Gastroesophageal sphincter (tissue), 4 donors: Measurements from ENCODE around the gene UPP1. TPM values are rescaled to one million over a fixed set of nuclear protein-coding genes. Genes with fewer than 3 reads are reported as not detected.

Source experiments
- ATAC-seq: fragments of 150-250 bp; one replicate; pipeline ENCODE4 v1.9.1; 2016; ENCODE audit warnings: mild to moderate bottlenecking, moderate library complexity
- H3K27ac ChIP-seq, 4 donors: fragments of 200-600 bp; sonication (generic) in 3 of 4; 1 replicate in 3 of 4; 2 replicates in 1 of 4; pipeline ENCODE4 v1.5.1; 2016 to 2019
- H3K27me3 ChIP-seq: fragments of 200-600 bp; sonication (generic); one replicate; pipeline ENCODE4 v1.5.1; 2019
- H3K36me3 ChIP-seq, 2 donors: fragments of 200-600 bp; sonication (generic); one replicate each; pipeline ENCODE4 v1.5.1; 2019; ENCODE audit warnings: control low read depth in 1 of 2
- H3K4me1 ChIP-seq, 3 donors: fragments of 200-600 bp; sonication (generic); 1 replicate in 2 of 3; 2 replicates in 1 of 3; pipeline ENCODE4 v1.5.1; 2016 to 2019; ENCODE audit warnings: control low read depth in 2 of 3
- H3K4me3 ChIP-seq, 2 donors: fragments of 200-600 bp; sonication (generic); one replicate each; pipeline ENCODE4 v1.5.1; 2019; ENCODE audit warnings: mild to moderate bottlenecking in 1 of 2, moderate library complexity in 1 of 2
- H3K9me3 ChIP-seq, 3 donors: fragments of 200-600 bp; sonication (generic); one replicate each; pipeline ENCODE4 v1.5.1; 2017 to 2019; ENCODE audit warnings: control low read depth in 2 of 3
- CTCF ChIP-seq, 4 experiments: fragments of 200-600 bp in 2 of 4; fragments of 450-650 bp in 2 of 4; sonication (generic) in 1 of 4; IDR thresholded peaks; one replicate each; pipeline ENCODE4 v1.5.1; 2017 to 2019; ENCODE audit warnings: antibody characterized with exemption in 4 of 4, mild to moderate bottlenecking in 2 of 4, moderate library complexity in 2 of 4
- EP300 ChIP-seq: sonication (generic); formaldehyde crosslinking; IDR thresholded peaks from one replicate; pipeline ENCODE4 v1.6.1; 2017; ENCODE audit warnings: antibody characterized with exemption, mild to moderate bottlenecking
- POLR2A ChIP-seq, 2 donors: fragments of 450-650 bp; IDR thresholded peaks; one replicate each; pipeline ENCODE4 v1.6.1; 2017; ENCODE audit warnings: antibody characterized with exemption in 2 of 2, mild to moderate bottlenecking in 2 of 2, moderate library complexity in 1 of 2
- POLR2AphosphoS5 ChIP-seq: sonication (generic); formaldehyde crosslinking; IDR thresholded peaks from one replicate; pipeline ENCODE4 v1.6.1; 2017; ENCODE audit warnings: antibody characterized with exemption
- WGBS, 2 donors: methylation state at CpG; one replicate each; pipeline ENCODE4 v1.1.5; 2018; ENCODE audit warnings: low coverage in 1 of 2; 5-methylcytosine and 5-hydroxymethylcytosine counted together
- total RNA-seq, 4 donors: library from RNA; depleted of rRNA; stranded (reverse); fragments of >200 nt; gene quantifications; one replicate each; pipeline ENCODE4 v1.1.0, GENCODE V29; 2016

The UPP1 gene
- total RNA-seq, 4 donors from 2014 or later: 6.1 to 27.6 (median 12.0) TPM

DNA sequence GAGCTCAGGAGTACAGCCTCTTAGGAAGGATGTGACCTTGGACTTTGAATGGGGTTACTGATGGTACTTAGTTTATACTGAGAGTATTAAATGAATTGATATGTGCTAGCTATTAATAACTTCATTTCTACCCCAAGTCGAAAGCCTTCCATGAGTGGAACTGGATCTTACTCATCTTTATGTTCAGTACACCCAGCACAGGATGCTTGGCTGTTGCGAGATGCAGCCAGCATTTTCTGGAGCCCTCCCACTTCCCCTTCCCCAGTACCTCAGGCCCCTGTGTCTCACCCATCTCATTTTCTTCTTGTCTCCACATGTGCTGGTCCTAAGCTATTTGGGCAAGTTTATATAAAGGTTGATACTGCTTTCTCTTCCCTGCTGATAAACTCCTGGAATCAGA, 7.2 kb downstream of the UPP1 start:
- Histone ChIP-seq H3K27ac (no peak overlapping the region), H3K9me3 (no peaks in the 10 kb centered on the region), H3K4me3 (no peak overlapping the region), H3K36me3 (peaks cover 0 to 90% of the 10 kb centered on the region in 2 donors), H3K4me1 (peaks cover 0 to 5% (median 0%) of the 10 kb centered on the region in 3 donors), H3K27me3 (no peaks in the 10 kb centered on the region)
- TF ChIP-seq EP300 (no peak), POLR2AphosphoS5 (no peak), CTCF (IDR thresholded peaks at IDR 0.05) (no peak), POLR2A (IDR thresholded peaks at IDR 0.05) (no peak)
- 88 to 96% methylated on average over 2 of the region's 2 CpGs for WGBS, 2 donors
- ATAC-seq: no peak

DNA sequence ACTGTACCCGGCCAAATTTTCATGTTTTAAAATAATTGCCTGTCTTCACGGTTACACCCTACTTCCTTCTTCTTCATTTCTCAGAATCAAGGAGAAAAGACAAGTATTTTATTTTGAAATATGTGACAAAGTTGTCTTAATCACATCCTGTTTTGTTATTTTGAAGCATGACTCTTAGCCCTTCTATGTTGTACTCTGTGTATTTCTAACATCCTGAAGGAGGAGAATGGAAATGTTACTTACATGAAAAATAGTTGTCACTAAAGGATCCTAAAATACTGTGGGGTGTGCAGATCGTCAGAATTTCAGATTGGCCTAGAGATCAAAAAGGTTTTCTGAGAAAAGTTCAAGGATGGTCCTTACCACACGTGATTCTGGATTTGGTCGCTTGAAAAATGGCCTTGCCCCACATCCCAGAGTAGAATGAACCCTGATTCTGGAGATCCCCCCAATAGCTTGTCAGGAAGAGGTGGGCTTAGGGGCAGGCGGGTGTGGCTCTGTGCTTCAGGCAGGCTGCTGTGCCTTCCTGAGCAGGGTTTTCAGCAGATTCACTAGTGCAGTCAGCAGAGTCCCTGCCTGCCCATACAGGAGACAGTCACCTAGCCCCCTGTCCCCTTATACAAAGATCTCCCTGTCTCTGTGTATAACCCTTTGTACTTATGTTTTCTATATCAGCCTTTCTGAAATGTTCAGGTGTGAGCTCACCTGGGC, 8.6 kb downstream of the UPP1 start:
- H3K9me3 ChIP-seq: no peaks in the 10 kb centered on the region
- H3K27me3 ChIP-seq: no peaks in the 10 kb centered on the region
- peak; percentile 29 for ATAC-seq
- WGBS, 2 donors: 67 to 69% methylated on average over 3 to 6 of the region's 6 CpGs
- H3K36me3 ChIP-seq: peaks cover 0 to 91% of the 10 kb centered on the region in 2 donors
- H3K4me1 ChIP-seq: no peaks in the 10 kb centered on the region
- H3K4me3 ChIP-seq: no peak overlapping the region
- H3K27ac ChIP-seq: peak overlapping the region in 1 of 4 donors; percentile 35
- TF ChIP-seq POLR2AphosphoS5 (no peak), POLR2A (IDR thresholded peaks at IDR 0.05) (no peak), CTCF (IDR thresholded peaks at IDR 0.05) (no peak), EP300 (no peak)

DNA sequence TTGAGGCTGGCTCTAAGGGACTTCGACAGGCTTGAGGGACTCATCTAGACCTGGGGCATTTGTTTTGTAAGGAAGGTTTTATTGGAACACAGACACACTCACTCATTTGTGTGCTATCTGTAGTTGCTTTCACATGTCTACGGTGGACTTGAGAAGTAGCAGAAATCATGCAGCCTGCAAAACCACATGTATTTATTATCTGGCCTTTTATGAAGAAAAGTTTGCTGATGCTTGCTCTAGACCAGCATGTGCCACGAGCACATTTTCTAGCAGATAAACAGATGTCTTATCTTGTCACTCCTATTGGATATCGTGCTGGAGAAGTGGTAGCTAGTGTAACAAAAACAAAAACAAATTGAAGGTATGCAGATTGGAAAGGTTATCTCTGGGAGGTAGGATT, 9.8 kb downstream of the UPP1 start:
- H3K4me1 ChIP-seq: no peaks in the 10 kb centered on the region
- no peak for TF ChIP-seq CTCF (IDR thresholded peaks at IDR 0.05)
- TF ChIP-seq EP300: no peak
- TF ChIP-seq POLR2A (IDR thresholded peaks at IDR 0.05): no peak
- TF ChIP-seq POLR2AphosphoS5: no peak
- H3K27me3 ChIP-seq: no peaks in the 10 kb centered on the region
- H3K27ac ChIP-seq: no peak overlapping the region
- H3K4me3 ChIP-seq: no peak overlapping the region
- peaks cover 0 to 91% of the 10 kb centered on the region in 2 donors for H3K36me3 ChIP-seq
- no peaks in the 10 kb centered on the region for H3K9me3 ChIP-seq
- ATAC-seq: no peak
- WGBS, 2 donors: 61 to 85% methylated on average over 3 to 4 of the region's 4 CpGs

DNA sequence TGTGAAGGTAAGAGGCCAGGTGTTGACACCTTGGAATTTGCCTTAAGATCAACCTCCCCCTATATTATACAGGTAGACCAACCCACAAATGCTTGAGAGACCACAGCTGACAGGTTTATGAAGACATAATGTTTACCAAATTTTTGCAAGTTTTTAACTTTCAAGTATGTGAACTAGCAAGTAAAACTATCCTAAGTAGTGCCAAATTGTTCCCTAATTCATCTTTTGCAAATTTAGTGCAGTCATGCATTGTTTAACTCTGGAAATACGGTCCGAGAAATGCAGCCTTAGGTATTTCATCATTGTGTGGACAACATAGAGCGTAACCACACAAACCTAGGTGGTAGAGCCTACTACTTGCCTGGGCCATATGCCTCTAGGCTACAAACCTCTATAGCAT, 10.7 kb downstream of the UPP1 start:
- WGBS, 2 donors: 41 to 54% methylated on average over 2 to 3 of the region's 3 CpGs
- no peak for TF ChIP-seq POLR2A (IDR thresholded peaks at IDR 0.05)
- TF ChIP-seq EP300: no peak
- no peak for TF ChIP-seq POLR2AphosphoS5
- no peak for TF ChIP-seq CTCF (IDR thresholded peaks at IDR 0.05)
- no peak overlapping the region for H3K4me3 ChIP-seq
- ATAC-seq: no peak
- H3K27me3 ChIP-seq: no peaks in the 10 kb centered on the region
- no peaks in the 10 kb centered on the region for H3K4me1 ChIP-seq
- peaks cover 0 to 91% of the 10 kb centered on the region in 2 donors for H3K36me3 ChIP-seq
- H3K27ac ChIP-seq: no peak overlapping the region
- no peaks in the 10 kb centered on the region for H3K9me3 ChIP-seq

DNA sequence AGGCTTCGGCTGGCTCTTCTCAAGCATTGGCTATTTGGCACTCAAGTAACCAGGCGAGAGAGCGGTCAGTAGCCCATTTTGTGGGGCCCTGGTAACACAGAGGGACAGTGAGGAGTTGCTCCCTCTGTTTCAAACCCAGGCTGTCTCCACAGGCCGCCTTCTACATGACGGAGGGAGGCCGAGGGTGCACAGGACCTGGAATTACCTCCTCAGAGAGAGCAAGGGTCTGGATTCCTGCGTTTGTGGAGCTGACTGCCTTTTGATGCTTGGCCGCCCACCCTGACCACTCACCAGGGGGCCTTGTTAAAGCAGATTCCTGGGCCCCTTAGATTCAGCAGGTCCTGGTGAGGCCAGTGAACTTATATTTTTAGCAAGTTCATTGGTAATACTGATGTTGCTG, 12.3 kb downstream of the UPP1 start:
- H3K36me3 ChIP-seq: peaks cover 0 to 90% of the 10 kb centered on the region in 2 donors
- no peak overlapping the region for H3K27ac ChIP-seq
- ATAC-seq: no peak
- H3K9me3 ChIP-seq: no peaks in the 10 kb centered on the region
- H3K27me3 ChIP-seq: no peaks in the 10 kb centered on the region
- H3K4me1 ChIP-seq: no peaks in the 10 kb centered on the region
- no peak overlapping the region for H3K4me3 ChIP-seq
- TF ChIP-seq EP300 (no peak), CTCF (IDR thresholded peaks at IDR 0.05) (no peak), POLR2AphosphoS5 (no peak), POLR2A (IDR thresholded peaks at IDR 0.05) (no peak)
- WGBS, 2 donors: 92 to 93% methylated on average over 2 to 5 of the region's 8 CpGs
